ENCODE data around the gene TMEM266.

- TF ChIP-seq ZNF8 (CRISPR knock-in tag; IDR thresholded peaks at IDR 0.05) (no peak), POU6F1 (CRISPR knock-in tag; IDR thresholded peaks at IDR 0.05; ENCODE audit: borderline replicate concordance, low read depth) (no peak), PPARA (CRISPR knock-in tag; IDR thresholded peaks at IDR 0.05; ENCODE audit: borderline replicate concordance) (no peak), CREB5 (CRISPR knock-in tag; IDR thresholded peaks at IDR 0.05; ENCODE audit: low read depth) (no peak), PATZ1 (CRISPR knock-in tag; IDR thresholded peaks at IDR 0.05; ENCODE audit: borderline replicate concordance) (no peak), RARB (CRISPR knock-in tag; IDR thresholded peaks at IDR 0.05) (no peak)
These were observed 174.6 kb downstream of the TMEM266 start for GRCh38 chr15:76234337-76234889.
